Measurements from ENCODE around the gene SRP9.
"Not testable (repeated sequence)": the region's sequence is repeated elsewhere in the genome, so short reads cannot be mapped to it uniquely, and the experiment has no call there.

The SRP9 gene

DNA sequence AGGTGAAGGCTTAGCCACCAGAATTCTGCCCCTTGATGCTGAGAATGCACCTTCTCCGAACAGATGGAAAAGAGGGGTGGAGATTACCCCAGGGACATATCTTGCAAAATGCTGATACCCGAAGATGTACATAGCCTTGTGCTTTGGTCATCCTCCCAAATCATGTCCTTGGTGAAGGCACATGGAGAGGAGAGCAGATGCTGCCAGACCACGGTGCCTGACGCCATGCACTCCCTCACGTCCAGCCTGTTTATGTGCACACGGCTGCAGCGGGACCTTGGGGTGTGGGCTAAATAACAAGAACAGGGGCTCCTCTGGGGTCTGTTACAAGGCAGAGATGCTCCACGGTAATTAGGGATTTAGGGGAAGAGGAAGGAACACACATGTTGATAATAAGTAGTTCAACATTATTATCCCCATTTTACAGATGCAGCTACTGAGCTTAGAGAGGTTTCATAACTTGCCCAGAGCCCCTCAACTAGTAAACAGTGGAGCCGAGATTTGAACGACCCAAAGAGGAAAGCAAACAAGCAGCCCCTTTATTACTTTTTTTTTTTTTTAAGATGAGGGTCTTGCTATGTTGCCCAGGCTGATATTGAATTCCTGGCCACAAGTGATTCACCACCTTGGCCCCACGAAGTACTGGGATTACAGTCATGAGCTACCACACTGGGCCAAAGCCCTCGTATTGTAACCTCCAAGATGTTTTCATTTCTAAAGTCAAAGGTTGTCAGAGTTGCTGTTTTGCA is 45.2 kb downstream of the SRP9 start:
- H3K4me3 ChIP-seq (ENCODE audit: low read length) = no peak overlapping the region
- no peak for TF ChIP-seq ZNF274 (IDR thresholded peaks at IDR 0.05; ENCODE audit: low read depth, low read length)

DNA sequence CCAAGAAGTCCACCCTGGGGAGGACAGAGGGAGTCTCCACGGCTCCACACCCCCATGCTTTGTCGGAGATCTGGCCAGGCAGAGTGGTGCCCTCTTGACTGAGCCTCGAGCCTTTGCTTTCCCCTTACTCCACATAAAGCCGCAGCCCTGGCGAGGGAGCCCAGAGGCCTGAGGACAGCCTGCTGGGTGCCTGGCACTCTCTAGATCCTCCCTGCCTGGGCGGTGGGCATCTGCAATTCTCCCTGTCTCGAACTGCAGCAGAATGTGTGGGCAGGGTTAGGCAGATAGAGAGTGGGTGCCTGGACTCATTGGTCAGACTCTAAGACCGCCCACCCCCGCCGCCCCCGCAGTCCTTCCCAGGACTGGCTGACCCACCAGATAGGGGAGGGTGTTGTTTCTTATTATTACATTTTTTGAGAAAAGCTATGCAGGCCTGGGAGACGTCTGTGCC is 46.2 kb downstream of the SRP9 start:
- no peak overlapping the region for H3K4me3 ChIP-seq (ENCODE audit: low read length)
- no peak for TF ChIP-seq ZNF274 (IDR thresholded peaks at IDR 0.05; ENCODE audit: low read depth, low read length)

DNA sequence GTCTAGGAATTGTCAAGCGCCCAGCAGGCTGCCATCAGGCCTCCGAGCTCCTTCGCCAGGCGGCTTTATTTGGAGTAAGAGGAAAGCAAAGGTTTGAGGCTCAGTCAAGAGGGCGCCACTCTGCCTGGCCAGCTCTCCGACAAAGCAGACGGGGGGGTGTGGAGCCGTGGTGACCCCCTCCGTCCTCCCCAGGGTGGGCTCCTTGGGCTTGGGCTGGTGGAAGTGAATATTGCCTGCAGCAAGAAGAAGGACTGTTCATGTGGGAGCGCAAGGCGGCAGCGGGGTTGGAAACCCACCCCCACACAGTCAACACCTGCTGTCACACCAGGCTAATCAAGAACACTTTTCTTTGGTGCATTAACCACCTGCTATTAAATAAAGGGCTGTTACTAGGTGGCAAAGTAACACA is 46.9 kb downstream of the SRP9 start:
- H3K4me3 ChIP-seq (ENCODE audit: low read length) = no peak overlapping the region
- TF ChIP-seq ZNF274 (IDR thresholded peaks at IDR 0.05; ENCODE audit: low read depth, low read length) = no peak

DNA sequence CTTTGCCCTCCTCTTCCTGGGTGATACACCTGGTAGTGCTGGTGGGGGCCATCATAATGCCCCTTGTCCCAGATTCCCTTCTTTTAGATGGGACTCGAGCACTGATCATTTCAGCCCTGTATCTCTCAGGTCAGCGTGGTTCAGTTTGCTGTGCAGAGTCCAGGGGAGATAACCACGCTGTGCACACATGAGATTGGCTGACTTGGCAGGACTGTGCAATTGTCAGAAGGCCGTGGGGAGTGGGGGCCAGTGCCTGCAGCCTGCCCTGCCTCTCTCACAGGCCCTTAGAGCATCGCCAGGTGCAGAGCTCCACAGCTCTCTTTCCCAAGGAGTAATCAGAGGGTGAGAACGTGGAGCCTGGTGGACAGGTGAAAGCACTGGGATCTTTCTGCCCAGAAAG is 47.5 kb downstream of the SRP9 start:
- no peak for TF ChIP-seq ZNF274 (IDR thresholded peaks at IDR 0.05; ENCODE audit: low read depth, low read length)

DNA sequence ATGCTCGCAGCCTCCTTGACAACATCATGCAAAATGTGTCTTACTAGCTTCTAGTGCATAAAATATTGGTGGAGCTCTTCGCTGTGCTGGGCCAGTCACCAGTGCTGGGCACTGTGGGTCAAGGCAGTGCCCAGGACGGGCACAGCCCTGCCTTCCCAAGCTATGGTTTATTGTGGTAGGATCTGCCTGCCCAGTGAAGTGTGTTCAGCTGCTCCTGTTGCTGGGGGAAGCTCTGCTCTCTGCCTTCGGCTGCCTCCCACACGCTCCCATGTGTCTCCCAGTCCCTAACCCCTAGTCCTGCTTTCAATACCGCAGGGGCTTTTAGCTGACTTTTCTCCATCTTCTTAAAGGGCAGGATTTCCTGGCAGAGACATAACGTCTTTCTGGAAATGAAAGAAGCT is 48.0 kb downstream of the SRP9 start:
- H3K4me3 ChIP-seq (ENCODE audit: low read length) = no peak overlapping the region
- TF ChIP-seq ZNF274 (IDR thresholded peaks at IDR 0.05; ENCODE audit: low read depth, low read length) = no peak

More for the DNA sequence above, 47.5 kb downstream of the SRP9 start:
- H3K4me3 ChIP-seq (ENCODE audit: low read length) = no peak overlapping the region

DNA sequence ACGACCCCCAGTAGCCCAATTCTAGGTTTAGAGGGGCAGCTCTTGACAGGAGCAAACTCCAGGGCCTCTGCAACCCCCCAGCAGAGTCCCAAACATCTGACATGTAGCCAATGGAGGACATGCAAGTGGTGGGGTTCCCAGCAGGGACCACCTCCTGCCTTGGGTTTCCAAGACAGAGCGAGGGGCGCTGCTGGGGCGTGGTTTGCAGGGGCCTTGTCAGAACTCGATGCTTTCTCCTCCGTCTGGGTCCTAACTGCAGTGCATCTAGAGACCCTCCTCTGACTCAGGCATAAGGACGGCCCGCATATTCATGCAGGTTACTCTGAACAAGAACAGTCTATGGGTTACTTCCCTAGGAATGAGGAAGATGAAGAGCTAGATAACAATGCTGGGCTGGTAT is 49.5 kb downstream of the SRP9 start:
- no peak overlapping the region for H3K4me3 ChIP-seq (ENCODE audit: low read length)
- TF ChIP-seq ZNF274 (IDR thresholded peaks at IDR 0.05; ENCODE audit: low read depth, low read length) = no peak

DNA sequence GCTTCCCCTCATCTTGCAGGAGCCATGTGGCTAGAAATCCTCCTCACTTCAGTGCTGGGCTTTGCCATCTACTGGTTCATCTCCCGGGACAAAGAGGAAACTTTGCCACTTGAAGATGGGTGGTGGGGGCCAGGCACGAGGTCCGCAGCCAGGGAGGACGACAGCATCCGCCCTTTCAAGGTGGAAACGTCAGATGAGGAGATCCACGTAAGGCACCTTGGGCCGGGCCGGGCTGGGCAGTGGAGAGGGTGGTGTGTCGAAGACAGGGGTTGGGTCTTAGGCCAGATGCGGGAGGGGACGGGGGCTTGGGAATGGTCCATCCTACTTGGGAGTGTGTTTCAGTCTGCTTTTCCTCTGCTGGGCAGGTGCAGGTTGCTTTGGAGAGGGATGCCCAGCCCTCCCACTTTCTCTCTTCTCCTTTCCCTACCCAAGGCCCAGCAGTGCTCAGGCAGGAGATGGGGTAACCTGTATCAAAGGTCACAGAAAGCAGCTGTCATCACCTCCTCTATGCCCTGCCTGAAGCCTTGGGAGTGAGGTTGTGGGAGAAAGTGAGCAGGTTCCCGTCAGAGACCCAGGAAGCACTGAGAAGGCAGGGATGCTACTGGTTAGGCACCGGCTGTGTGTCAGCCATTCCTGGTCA is 51.2 kb downstream of the SRP9 start:
- TF ChIP-seq ZNF274 (IDR thresholded peaks at IDR 0.05; ENCODE audit: low read depth, low read length) = no peak

DNA sequence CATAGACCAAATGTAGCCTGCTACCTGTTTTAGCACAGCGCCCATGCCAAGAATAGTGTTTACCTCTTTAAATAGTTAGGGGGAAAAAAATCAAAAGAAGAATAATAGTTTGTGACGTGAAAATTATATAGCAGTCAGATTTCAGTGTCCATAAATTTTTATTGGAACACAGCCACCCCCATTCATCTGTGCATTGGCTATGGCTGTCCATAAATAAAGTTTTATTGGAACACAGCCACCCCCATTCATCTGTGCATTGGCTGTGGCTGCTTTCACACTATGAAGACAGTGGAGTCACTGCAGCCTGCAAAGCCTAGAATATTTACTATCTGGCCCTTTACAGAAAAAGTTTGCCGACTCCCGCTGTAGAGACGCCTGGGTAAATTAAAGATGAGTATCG is 53.2 kb downstream of the SRP9 start:
- TF ChIP-seq ZNF274 (IDR thresholded peaks at IDR 0.05; ENCODE audit: low read depth, low read length) = no peak
- H3K4me3 ChIP-seq (ENCODE audit: low read length) = no peak overlapping the region

More for the DNA sequence above, 51.2 kb downstream of the SRP9 start:
- no peak overlapping the region for H3K4me3 ChIP-seq (ENCODE audit: low read length)

DNA sequence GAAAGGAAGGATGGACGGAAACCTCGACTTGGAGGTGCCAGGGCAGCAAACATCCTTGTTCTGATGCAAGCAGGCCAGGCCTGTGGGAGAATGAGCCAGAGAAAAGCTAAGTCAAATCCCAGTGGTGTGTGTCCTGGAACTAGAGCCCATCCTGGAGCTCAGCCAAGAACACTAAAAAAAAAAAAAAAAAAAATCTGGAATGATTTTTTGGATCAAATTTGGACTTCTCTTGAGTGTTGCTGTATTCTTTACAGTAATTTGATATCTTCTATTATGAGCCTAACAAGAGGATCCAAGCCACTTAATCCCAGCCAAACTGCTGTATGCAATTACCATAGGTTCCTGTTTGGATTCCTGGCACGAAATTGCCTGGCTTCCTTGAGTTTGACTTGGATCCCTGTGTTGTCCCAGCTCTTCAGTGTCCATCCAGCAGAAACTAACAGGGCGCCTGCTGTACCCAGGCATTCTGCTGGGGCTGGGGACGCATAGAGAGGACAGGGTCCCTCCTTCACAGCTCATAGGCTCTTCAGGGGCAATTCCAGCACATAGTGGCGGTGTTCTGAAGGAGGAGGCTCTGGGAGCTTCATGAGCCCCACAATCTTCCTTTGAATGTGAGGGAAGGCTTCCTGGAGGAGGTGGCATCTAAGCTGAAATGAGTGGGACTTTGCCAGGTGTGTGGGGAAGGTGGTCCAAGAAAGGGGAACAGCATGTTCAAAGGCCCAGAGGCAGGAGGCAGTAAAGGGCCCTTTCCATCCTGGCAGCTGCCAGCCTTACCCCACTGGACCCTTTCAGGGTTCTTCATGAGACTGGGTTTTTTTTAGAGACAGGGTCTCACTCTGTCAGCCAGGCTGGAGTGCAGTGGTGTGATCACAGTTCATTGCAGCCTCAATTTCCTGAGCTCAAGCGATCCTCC is 57.0 kb downstream of the SRP9 start:
- H3K4me3 ChIP-seq (ENCODE audit: low read length) = no peak overlapping the region
- no peak for TF ChIP-seq ZNF274 (IDR thresholded peaks at IDR 0.05; ENCODE audit: low read depth, low read length)

DNA sequence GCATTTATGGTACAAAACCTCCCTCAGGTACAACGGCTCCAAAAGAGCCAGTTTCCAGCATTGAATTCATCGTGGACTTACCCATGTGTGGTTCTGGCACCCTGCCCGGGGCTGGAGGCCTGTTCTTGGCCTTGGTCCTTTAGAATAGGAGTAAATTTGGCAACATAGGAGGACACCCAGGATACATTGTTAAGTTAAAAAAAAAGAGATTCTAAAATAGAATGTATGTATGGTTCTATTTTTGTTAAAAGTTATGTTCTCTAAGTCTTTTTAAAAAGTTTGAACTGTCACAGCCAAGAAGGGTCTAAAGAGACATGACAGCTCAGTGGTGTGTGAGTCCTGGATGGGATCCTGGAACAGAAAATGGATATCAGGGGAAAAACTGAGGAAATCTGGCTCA is 58.2 kb downstream of the SRP9 start:
- TF ChIP-seq ZNF274 (IDR thresholded peaks at IDR 0.05; ENCODE audit: low read depth, low read length) = no peak

DNA sequence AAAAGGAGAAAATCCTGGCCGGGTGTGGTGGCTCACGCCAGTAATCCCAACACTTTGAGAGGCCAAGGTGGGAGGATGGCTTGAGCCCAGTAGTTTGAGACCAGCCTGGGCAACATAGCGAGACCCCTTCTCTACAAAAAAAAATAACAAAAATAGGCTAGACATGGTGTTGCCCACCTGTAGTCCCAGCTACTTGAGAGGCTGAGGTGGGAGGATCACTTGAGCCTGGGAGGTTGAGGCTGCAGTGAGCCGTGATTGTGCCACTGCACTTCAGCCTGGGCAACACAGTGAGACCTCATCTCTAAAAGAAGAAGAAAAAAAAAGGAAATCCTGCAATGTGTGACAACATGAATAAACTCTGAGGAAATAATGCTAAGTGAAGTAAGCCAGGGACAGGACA is 58.7 kb downstream of the SRP9 start:
- not testable (repeated sequence) for H3K4me3 ChIP-seq (ENCODE audit: low read length)

More for the DNA sequence above, 58.2 kb downstream of the SRP9 start:
- H3K4me3 ChIP-seq (ENCODE audit: low read length) = no peak overlapping the region

DNA sequence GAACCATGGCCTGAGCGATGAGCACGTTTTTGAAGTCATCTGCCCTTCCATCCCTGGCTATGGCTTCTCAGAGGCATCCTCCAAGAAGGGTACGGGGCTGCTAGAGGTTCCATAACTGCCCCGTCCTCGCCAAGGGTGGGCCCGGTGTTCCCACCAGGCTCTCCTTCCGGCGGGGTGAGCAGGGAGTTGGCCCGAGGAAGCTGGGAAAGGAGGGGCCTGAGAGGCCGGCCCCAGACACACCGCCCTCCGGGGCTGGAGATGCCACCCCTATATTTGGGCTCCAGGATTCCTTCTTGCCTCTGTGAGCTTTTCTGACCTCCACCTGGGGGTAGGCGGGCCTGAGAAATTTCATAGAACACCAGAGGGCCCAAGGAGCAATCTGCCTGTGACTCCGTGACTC is 61.2 kb downstream of the SRP9 start:
- H3K4me3 ChIP-seq (ENCODE audit: low read length) = no peak overlapping the region
- no peak for TF ChIP-seq ZNF274 (IDR thresholded peaks at IDR 0.05; ENCODE audit: low read depth, low read length)
